HG03060 (cell line): ENCODE measurements around the gene GSTT2B.
"Not testable (repeated sequence)": the region's sequence is repeated elsewhere in the genome, so short reads cannot be mapped to it uniquely, and the experiment has no call there.

Experiments used
- ATAC-seq: cut with Tn5 transposase; IDR thresholded peaks from one replicate; pipeline ENCODE4 v1.9.1; 2021; ENCODE audit warnings: low read depth, moderate number of reproducible peaks; ENCODE audit not compliant: unreplicated experiment

Gene GSTT2B

GRCh38 chr22:23986089-23986488, 25.1 kb upstream of the GSTT2B start:
- ATAC-seq: not testable (repeated sequence)

- no peak for ATAC-seq
Observed at GRCh38 chr22:23984430-23984829, 23.4 kb upstream of the GSTT2B start.

GRCh38 chr22:23980567-23980966, 19.6 kb upstream of the GSTT2B start:
- not testable (repeated sequence) for ATAC-seq

GRCh38 chr22:23979557-23980240, 18.7 kb upstream of the GSTT2B start, which contains the start of gene GSTT2:
GSTT2 (plus strand) TSS chr22:23980134.
- ATAC-seq: not testable (repeated sequence)

- ATAC-seq: not testable (repeated sequence)
Observed at GRCh38 chr22:23977304-23977703, 16.3 kb upstream of the GSTT2B start.

GRCh38 chr22:23974836-23975352, 13.9 kb upstream of the GSTT2B start:
- not testable (repeated sequence) for ATAC-seq

GRCh38 chr22:23974345-23974744, 13.3 kb upstream of the GSTT2B start, which contains the start of gene DDT:
DDT (minus strand) TSS chr22:23974441; CDS start chr22:23974414, 27 bp downstream.
- ATAC-seq: peak; percentile 76

- not testable (repeated sequence) for ATAC-seq
Observed at GRCh38 chr22:23971927-23972326, 10.9 kb upstream of the GSTT2B start.

- no peak for ATAC-seq
Observed at GRCh38 chr22:23970816-23971486, 10.0 kb upstream of the GSTT2B start.

GRCh38 chr22:23970201-23970641, 9.2 kb upstream of the GSTT2B start:
- no peak for ATAC-seq

GRCh38 chr22:23969071-23969470, 8.1 kb upstream of the GSTT2B start:
- no peak for ATAC-seq

GRCh38 chr22:23966568-23966967, 5.6 kb upstream of the GSTT2B start, which contains the start of gene DDTL:
DDTL (plus strand) TSS chr22:23966888; CDS start chr22:23966915, 27 bp downstream.
- ATAC-seq: peak; percentile 85

GRCh38 chr22:23966094-23966493, 5.1 kb upstream of the GSTT2B start:
- ATAC-seq: not testable (repeated sequence)

GRCh38 chr22:23956301-23956900, 4.6 kb downstream of the GSTT2B start:
- ATAC-seq: not testable (repeated sequence)

GRCh38 chr22:23955886-23956285, 5.1 kb downstream of the GSTT2B start:
- ATAC-seq: not testable (repeated sequence)

- ATAC-seq: not testable (repeated sequence)
Observed at GRCh38 chr22:23954991-23955305, 6.0 kb downstream of the GSTT2B start.

GRCh38 chr22:23954193-23954990, 6.6 kb downstream of the GSTT2B start:
- ATAC-seq: not testable (repeated sequence)

- ATAC-seq: not testable (repeated sequence)
Observed at GRCh38 chr22:23953485-23953884, 7.5 kb downstream of the GSTT2B start.

- ATAC-seq: not testable (repeated sequence)
Observed at GRCh38 chr22:23952794-23953405, 8.1 kb downstream of the GSTT2B start.

- not testable (repeated sequence) for ATAC-seq
Observed at GRCh38 chr22:23951383-23951782, 9.6 kb downstream of the GSTT2B start.
